Stomach (tissue), 4 donors: ENCODE measurements around the gene FAM83F.

Experiments
- EP300 ChIP-seq: sonication (generic); formaldehyde crosslinking; IDR thresholded peaks from one replicate; pipeline ENCODE4 v1.6.1; 2017; ENCODE audit warnings: antibody characterized with exemption
- POLR2A ChIP-seq, 4 donors: fragments of 450-650 bp; IDR thresholded peaks; one replicate each; pipeline ENCODE4 v1.6.1; 2016; ENCODE audit warnings: antibody characterized with exemption in 4 of 4, control low read depth in 2 of 4, mild to moderate bottlenecking in 1 of 4, moderate library complexity in 1 of 4
- TF ChIP-seq, protein P1 (sequence below), 7 experiments: fragments of 450-650 bp in 4 of 7; fragments of 200-600 bp in 3 of 7; sonication (generic) in 3 of 7; IDR thresholded peaks; one replicate each; pipeline ENCODE4 v1.5.1; 2016 to 2019; ENCODE audit warnings: antibody characterized with exemption in 7 of 7, control low read depth in 2 of 7, mild to moderate bottlenecking in 1 of 7

DNA sequence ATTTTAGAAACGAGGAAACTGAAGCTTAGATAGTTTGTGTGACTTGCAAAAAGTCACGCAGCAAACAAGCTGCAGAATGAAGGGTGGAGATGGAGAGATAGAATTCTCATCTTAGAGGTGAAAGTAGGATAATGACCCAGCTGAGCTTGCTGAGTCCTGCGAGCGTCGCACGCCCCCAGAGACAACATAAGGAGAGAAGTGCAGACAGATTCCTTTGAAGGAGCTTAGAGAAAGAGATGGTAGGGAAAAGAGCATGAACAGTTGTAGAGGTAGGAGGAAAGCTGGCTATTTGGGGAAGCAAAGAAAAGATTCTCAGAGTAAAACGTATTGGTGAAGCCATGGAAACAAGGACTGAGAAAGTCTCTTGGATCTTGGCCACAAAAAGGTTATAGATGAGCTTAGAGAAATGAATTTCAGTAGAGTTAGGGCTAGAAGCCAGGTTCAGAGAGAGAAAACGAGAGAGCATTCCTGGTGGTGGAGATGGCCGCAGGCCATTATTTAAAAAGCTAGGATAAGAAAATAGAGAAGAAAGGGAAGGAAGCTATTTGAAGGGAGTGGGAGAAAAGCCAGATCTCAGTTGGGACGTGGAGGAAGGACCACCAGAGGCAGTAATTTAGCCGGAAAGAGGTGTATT lies 44.8 kb downstream of the FAM83F start:
- TF ChIP-seq POLR2A (IDR thresholded peaks at IDR 0.05): no peak
- TF ChIP-seq, protein P1, sequence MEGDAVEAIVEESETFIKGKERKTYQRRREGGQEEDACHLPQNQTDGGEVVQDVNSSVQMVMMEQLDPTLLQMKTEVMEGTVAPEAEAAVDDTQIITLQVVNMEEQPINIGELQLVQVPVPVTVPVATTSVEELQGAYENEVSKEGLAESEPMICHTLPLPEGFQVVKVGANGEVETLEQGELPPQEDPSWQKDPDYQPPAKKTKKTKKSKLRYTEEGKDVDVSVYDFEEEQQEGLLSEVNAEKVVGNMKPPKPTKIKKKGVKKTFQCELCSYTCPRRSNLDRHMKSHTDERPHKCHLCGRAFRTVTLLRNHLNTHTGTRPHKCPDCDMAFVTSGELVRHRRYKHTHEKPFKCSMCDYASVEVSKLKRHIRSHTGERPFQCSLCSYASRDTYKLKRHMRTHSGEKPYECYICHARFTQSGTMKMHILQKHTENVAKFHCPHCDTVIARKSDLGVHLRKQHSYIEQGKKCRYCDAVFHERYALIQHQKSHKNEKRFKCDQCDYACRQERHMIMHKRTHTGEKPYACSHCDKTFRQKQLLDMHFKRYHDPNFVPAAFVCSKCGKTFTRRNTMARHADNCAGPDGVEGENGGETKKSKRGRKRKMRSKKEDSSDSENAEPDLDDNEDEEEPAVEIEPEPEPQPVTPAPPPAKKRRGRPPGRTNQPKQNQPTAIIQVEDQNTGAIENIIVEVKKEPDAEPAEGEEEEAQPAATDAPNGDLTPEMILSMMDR (IDR thresholded peaks at IDR 0.05): no peak
- TF ChIP-seq EP300: no peak
